C1 segment of cervical spinal cord (tissue), 14 donors: Measurements from ENCODE around the gene POP7.
"Not testable (repeated sequence)": the region's sequence is repeated elsewhere in the genome, so short reads cannot be mapped to it uniquely, and the experiment has no call there.

ENCODE experiments used
- DNase-seq, 14 donors: peaks; one replicate each; lab custom pipeline; 2025; lab: John Stamatoyannopoulos, UW

The POP7 gene

GRCh38 chr7:100723732-100724275, 17.9 kb downstream of the POP7 start:
- no peak for DNase-seq

- DNase-seq = not testable (repeated sequence)
Measured at GRCh38 chr7:100724364-100724763, 18.4 kb downstream of the POP7 start.

- DNase-seq = no peak
Measured at GRCh38 chr7:100726996-100727761, 21.3 kb downstream of the POP7 start.

GRCh38 chr7:100728196-100728595, 22.3 kb downstream of the POP7 start:
- DNase-seq = no peak

GRCh38 chr7:100730136-100730800, 24.3 kb downstream of the POP7 start:
- DNase-seq = no peak

GRCh38 chr7:100731937-100732636, 26.2 kb downstream of the POP7 start:
- no peak for DNase-seq

- no peak for DNase-seq
Measured at GRCh38 chr7:100735730-100736129, 29.8 kb downstream of the POP7 start.

- DNase-seq = no peak
Measured at GRCh38 chr7:100736671-100737070, 30.8 kb downstream of the POP7 start.

GRCh38 chr7:100739934-100740333, 34.0 kb downstream of the POP7 start:
- no peak for DNase-seq

GRCh38 chr7:100744605-100745004, 38.7 kb downstream of the POP7 start:
- no peak for DNase-seq

GRCh38 chr7:100745184-100745583, 39.3 kb downstream of the POP7 start:
- DNase-seq = peak in 5 of 14 donors; percentile 1 to 58 (median 11)

- no peak for DNase-seq
Measured at GRCh38 chr7:100752994-100753393, 47.1 kb downstream of the POP7 start.

- no peak for DNase-seq
Measured at GRCh38 chr7:100753750-100754149, 47.8 kb downstream of the POP7 start.
